Mesangial cell (primary cell): ENCODE results near the gene SFTPD. TPM values are rescaled to one million over a fixed set of nuclear protein-coding genes. Genes with fewer than 3 reads are reported as not detected.

ENCODE experiments used
- total RNA-seq: library from RNA; depleted of rRNA; stranded (reverse); fragments of >200 nt; gene quantifications from 2 replicates; pipeline ENCODE4 v1.2.3, GENCODE V29; 2015

Gene SFTPD
- total RNA-seq: 0.63 TPM in 1 of 2 replicates, not detected in the other

DNA sequence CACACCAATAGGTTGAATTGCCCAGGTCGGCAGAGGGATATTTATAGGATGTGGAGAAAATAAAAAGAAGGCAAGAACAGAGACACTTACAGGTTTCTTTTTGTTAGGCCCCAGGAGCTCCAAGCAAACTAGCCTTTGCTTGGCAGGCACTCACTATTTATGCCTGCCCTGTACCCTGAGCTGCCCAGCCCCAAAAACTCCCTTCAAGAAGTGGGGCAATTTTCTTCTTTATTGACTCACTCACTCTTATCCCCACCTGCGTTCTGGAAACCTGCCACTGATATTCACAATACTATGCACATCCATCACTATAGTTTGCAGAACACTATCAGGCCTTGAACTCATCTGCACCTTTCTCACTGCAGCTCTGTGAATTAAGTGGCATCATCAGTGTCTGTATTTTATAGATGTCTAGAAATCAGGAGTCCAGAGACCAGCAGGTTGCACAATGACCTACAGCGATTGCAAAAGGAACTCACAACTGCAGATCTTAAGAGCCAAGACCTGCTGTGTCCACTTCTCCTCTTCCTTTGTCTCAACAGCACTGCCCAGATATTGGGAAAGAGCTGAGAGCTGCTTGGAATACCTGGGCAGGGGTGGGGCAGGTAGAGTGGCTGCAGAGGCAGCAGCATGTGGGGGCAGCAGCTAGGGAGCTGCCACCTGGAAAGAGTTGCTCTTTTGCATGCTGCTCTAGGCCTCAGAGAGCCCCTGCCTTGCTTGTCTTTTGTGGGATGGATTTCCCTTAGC lies at the start of gene SFTPD:
Gene SFTPD (minus strand): TSS at position 130 of the 747 bp plus-strand sequence. CDS start 2,446 bp downstream, outside the sequence.

Other genes with a start within 250 kb of the SFTPD start
- 0.49 and 0.63 TPM in 2 replicates for gene NUTM2B, start 245.9 kb downstream of the SFTPD start, total RNA-seq
- gene NUTM2E, start 122.4 kb downstream of the SFTPD start, total RNA-seq: under 0.01 TPM in 1 of 2 replicates, not detected in the other
- 11.7 and 16.9 TPM in 2 replicates for gene TMEM254, start 129.6 kb upstream of the SFTPD start, total RNA-seq
- gene PLAC9, start 183.6 kb upstream of the SFTPD start, total RNA-seq: not detected in 2 replicates